HG02970 (cell line): Measurements from ENCODE around the gene NCOA6.
"Not testable (repeated sequence)": the region's sequence is repeated elsewhere in the genome, so short reads cannot be mapped to it uniquely, and the experiment has no call there.

Source experiments
- ATAC-seq: cut with Tn5 transposase; IDR thresholded peaks from one replicate; pipeline ENCODE4 v1.9.1; 2021; ENCODE audit warnings: mild to moderate bottlenecking, moderate library complexity, moderate number of reproducible peaks; ENCODE audit not compliant: unreplicated experiment, low FRiP score

Gene NCOA6

GRCh38 chr20:34780291-34780690, 45.2 kb downstream of the NCOA6 start:
- not testable (repeated sequence) for ATAC-seq

GRCh38 chr20:34776177-34776576, 49.3 kb downstream of the NCOA6 start:
- ATAC-seq = no peak

GRCh38 chr20:34774886-34775285, 50.6 kb downstream of the NCOA6 start:
- ATAC-seq = no peak

GRCh38 chr20:34774449-34774848, 51.0 kb downstream of the NCOA6 start:
- ATAC-seq = no peak

- no peak for ATAC-seq
Measured at GRCh38 chr20:34773726-34774125, 51.7 kb downstream of the NCOA6 start.

GRCh38 chr20:34772437-34772836, 53.0 kb downstream of the NCOA6 start:
- ATAC-seq = no peak

- ATAC-seq = no peak
Measured at GRCh38 chr20:34771680-34772081, 53.8 kb downstream of the NCOA6 start.

- no peak for ATAC-seq
Measured at GRCh38 chr20:34768096-34768495, 57.4 kb downstream of the NCOA6 start.

- ATAC-seq = no peak
Measured at GRCh38 chr20:34762031-34762555, 63.4 kb downstream of the NCOA6 start.

- ATAC-seq = no peak
Measured at GRCh38 chr20:34755367-34755766, 70.1 kb downstream of the NCOA6 start.

GRCh38 chr20:34754611-34755010, 70.8 kb downstream of the NCOA6 start:
- no peak for ATAC-seq

GRCh38 chr20:34753706-34754461, 71.6 kb downstream of the NCOA6 start:
- ATAC-seq = no peak

- ATAC-seq = no peak
Measured at GRCh38 chr20:34751453-34751852, 74.0 kb downstream of the NCOA6 start.

- ATAC-seq = no peak
Measured at GRCh38 chr20:34750484-34750883, 75.0 kb downstream of the NCOA6 start.

GRCh38 chr20:34748709-34749108, 76.7 kb downstream of the NCOA6 start:
- ATAC-seq = no peak

- no peak for ATAC-seq
Measured at GRCh38 chr20:34747479-34747878, 78.0 kb downstream of the NCOA6 start.

GRCh38 chr20:34746674-34747073, 78.8 kb downstream of the NCOA6 start:
- ATAC-seq = no peak

- no peak for ATAC-seq
Measured at GRCh38 chr20:34744847-34745246, 80.6 kb downstream of the NCOA6 start.

GRCh38 chr20:34744340-34744739, 81.1 kb downstream of the NCOA6 start:
- no peak for ATAC-seq

- no peak for ATAC-seq
Measured at GRCh38 chr20:34743039-34743438, 82.4 kb downstream of the NCOA6 start.

- no peak for ATAC-seq
Measured at GRCh38 chr20:34736106-34736735, 89.2 kb downstream of the NCOA6 start.

- ATAC-seq = no peak
Measured at GRCh38 chr20:34732523-34732922, 92.9 kb downstream of the NCOA6 start.
